Muscle of arm (tissue), 12 donors: ENCODE results near the gene NAA80. TPM values are rescaled to one million over a fixed set of nuclear protein-coding genes. Genes with fewer than 3 reads are reported as not detected.
"Not testable (repeated sequence)": the region's sequence is repeated elsewhere in the genome, so short reads cannot be mapped to it uniquely, and the experiment has no call there.

Experiments
- DNase-seq: peaks from one replicate; pipeline ENCODE4 v3.0.0-alpha.2; 2013
- polyA plus RNA-seq, 12 donors: library from polyadenylated mRNA; unstranded; fragments of 120-200 nt; gene quantifications; one replicate each; pipeline ENCODE4 v1.2.1, GENCODE V29; 2013; ENCODE audit not compliant: insufficient read length in 12 of 12

NAA80 gene
- polyA plus RNA-seq, 12 donors = 4.5 to 12.5 (median 6.1) TPM; not detected in 2

DNA sequence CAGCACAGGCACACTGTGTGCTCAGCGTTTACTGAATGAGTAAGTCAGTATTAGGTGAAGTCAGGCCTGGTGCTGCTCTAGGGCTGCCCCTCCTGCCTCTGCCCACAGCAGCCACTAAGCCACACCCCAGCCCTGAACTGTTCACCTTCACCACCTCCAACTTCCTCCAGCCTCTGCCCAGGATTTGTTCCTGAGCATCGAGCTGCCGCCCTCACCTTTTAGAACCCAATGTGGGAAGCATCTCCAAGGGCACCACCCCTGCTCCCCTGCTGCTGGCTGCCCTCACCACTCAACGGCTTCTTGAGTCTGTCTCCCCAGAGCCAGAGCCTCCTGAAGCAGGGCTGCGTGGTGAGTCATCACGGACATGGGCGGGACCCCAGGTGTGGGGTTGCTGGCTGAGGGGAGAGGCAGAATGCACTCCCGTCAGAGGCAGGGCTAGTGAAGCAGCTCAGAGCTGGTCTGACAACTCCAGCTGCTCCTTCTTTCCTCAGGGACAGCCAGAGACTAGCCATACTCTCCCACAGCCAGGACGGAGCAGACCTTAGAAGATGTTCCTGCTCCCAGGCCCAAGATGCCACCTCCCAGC lies 17.5 kb upstream of the NAA80 start:
- DNase-seq = no peak

- no peak for DNase-seq
Observed at GRCh38 chr3:50314816-50315215, 15.6 kb upstream of the NAA80 start.

GRCh38 chr3:50314342-50314741 lies 15.1 kb upstream of the NAA80 start:
- no peak for DNase-seq

GRCh38 chr3:50312041-50312440 lies 12.8 kb upstream of the NAA80 start:
- not testable (repeated sequence) for DNase-seq

- no peak for DNase-seq
Observed at GRCh38 chr3:50304601-50305000, 5.4 kb upstream of the NAA80 start.

- no peak for DNase-seq
Observed at GRCh38 chr3:50303013-50303815, 4.0 kb upstream of the NAA80 start, which contains the start of gene HYAL1. Gene HYAL1 (minus strand): TSS chr3:50303574. CDS start chr3:50302956, 618 bp downstream.

DNA sequence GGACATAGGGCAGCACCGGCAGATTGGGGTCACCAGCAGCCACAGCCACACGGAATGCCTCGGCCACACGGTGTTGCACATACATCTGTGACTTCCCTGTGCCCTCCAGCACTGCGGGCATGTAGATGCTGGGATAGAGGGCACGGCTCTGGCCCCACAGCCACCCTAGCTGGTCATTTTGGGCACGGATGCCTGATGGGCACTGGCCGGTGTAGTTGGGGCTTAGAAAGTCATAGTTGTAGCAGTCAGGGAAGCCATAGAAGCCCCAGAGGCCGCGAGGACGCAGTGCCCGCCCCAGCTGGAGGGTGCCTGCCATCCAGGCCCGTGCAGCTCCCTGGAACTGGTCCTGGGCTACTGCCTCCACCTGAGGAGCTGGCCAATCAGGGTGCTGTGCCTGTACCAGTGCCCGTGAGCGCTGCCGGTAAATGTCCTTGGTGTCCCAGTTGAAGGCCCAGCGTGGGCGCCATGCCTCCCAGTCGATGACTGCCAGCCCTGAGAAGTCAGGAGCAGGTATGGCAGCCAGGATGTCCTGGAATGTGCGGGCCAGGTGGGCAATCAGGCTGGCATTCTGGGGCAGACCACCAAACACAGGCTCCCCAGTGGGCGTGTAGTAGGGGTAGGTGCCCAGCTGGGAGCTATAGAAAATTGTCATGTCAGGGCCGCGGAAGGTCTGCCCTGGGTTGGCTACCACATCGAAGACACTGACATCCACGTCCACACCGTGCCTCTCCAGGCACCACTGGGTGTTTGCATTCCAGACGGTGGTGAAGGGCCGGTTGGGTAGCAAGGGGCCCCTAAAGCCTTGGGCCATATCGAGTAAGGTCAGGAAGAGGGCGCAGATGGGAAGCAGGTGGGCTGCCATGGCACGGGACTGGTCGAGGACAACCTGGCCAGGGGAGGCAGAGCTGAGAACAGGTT lies 3.1 kb upstream of the NAA80 start:
- DNase-seq = no peak

- no peak for DNase-seq
Observed at GRCh38 chr3:50300681-50301254, 1.6 kb upstream of the NAA80 start.

DNA sequence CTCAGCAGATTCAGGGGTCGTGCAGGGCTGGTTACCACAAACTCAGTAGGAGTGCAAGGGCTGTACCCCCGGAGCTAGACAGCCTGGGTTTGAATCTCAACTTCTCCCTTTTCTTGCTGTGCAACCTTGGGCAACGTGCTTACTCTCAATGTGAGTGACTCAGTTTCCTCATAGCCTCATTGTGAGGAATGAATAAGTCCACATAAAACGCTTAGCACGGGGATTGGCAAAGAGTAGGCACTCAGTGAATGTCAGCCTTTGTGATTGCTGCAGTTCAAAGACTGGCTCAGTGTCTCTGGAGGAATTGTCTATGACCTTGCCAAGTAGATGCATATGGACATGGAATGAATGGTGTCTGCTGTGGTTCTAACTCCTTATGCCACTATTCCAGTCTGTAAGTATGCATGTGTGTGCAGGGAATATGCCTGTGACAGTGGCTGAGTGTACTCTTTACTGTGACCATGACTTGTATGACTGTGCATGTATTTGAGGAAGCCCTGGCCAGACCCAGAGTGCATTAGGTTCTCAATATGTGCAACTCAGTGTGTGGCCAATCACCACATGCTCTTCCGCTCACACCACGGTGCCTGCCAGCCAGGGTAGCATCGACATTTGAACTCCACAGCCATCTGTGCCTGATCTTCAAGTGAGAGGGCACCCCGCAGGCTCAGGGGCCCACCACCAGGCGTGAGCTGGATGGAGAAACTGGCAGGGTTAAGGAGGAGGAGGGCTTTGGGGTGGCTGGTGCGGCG lies 900 bp upstream of the NAA80 start:
- no peak for DNase-seq

- DNase-seq = no peak
Observed at GRCh38 chr3:50299638-50299928, 378 bp upstream of the NAA80 start.

GRCh38 chr3:50297896-50298725 lies 1.1 kb downstream of the NAA80 start:
- DNase-seq = no peak

GRCh38 chr3:50297384-50297775 lies 1.8 kb downstream of the NAA80 start:
- DNase-seq = no peak

DNA sequence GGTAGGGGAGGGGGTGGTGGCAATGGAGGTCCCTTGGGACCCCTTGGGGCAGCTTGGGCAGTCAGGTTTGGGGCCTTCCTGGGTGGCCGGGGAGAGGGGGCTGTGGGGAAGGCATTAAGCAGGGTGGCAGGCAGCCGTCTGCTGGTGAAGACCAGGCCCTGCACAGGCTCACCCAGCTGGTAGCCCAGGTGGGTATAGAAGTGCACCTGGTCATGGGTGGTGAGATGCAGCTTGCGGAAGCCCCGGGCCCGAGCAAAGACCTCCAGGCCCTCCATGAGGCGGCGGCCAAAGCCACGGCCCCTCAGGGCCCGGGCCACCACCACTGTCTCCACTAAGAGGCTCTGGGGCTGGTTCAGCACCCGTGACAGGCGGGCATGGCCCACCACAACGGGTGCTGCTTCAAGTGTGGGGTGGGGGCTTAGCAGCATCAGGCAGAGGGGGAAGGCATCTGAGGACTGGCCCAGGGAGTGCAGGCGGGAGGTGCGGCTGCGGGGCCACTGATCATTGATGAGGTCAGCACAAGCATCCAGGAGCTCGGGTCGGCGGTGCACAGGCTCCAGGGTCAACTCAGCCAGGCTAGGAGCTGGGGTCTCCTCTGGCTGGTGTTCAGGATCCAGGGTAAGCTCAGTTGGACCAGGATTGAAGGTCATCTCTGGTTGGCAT lies 2.4 kb downstream of the NAA80 start:
- no peak for DNase-seq

- no peak for DNase-seq
Observed at GRCh38 chr3:50295553-50296431, 3.4 kb downstream of the NAA80 start.

DNA sequence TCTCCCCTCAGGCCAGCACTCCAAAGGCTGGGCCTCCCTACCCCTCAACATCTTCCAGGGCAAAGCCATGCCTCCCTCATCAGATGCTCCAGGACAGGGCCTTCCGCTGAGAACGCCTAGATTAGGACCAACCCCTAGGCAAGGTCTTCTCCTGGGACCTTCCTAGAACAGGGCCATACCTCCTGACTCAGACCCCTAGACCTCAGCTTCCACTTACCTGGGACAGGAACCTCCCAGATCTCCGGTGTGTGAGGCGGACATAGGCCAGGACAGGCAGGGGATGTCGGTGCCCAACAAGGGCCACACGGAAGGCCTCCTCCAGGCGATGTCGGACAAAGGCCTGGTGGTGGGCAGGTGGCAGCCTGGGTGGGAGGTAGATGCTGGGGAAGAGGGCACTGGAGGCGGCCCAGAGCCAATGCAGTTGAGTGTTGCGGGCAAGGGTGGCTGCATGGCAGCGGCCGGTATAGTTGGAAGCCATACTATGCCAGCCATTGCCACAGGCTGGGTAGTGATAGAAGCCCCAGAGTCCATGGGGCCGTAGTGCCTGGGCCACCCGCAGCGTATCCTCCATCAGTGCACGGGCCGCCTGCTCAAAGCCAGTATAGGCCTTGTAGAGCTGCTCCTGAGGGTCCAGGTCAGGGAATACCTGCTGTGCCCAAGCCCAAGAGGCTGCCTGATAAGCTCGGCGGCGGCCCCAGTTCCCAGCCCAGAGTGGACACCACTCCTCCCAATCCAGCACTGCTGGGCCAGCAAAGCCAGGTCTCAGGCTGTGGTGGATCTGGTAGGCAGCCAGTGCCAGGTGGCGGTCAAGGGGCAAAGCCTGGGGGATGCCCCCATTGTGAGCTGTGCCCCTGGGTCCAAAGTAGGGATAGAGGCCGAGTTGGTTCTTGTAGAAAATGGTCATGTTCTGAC lies 4.5 kb downstream of the NAA80 start:
- DNase-seq = no peak

DNA sequence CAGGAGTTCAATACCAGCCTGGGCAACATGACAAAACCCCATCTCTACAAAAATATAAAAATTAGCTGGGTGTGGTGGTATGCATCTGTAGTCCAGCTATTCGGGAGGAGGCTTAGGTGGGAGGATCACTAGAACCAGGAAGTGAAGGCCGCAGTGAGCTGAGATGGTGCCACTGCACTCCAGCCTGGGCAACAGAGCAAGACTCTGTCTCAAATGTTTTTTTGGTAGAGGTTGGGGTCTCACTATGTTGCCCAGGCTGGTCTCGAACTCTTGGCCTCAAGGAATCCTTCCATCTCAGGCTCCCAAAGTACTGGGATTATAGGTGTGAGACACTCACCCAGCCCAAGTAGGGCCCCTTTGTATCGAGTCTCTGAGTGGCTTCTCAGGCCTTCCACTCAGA lies 5.1 kb downstream of the NAA80 start:
- DNase-seq = no peak

GRCh38 chr3:50293079-50293801 lies 6.0 kb downstream of the NAA80 start:
- DNase-seq = no peak
